TTC549 (cell line): Measurements from ENCODE around the gene CLTCL1.
"Not testable (repeated sequence)": the region's sequence is repeated elsewhere in the genome, so short reads cannot be mapped to it uniquely, and the experiment has no call there.

Experiments
- FAIRE-seq: peaks from 2 replicates; lab custom pipeline; 2012; peaks lifted over from hg19 to GRCh38; lab: Jason Lieb, UNC

The CLTCL1 gene

GRCh38 chr22:19216579-19216978, 74.9 kb downstream of the CLTCL1 start:
- FAIRE-seq, result no peak

GRCh38 chr22:19215360-19215759, 76.2 kb downstream of the CLTCL1 start:
- no peak for FAIRE-seq

GRCh38 chr22:19214078-19214473, 77.4 kb downstream of the CLTCL1 start:
- no peak for FAIRE-seq

GRCh38 chr22:19213442-19214077, 78.0 kb downstream of the CLTCL1 start:
- no peak for FAIRE-seq

GRCh38 chr22:19213001-19213400, 78.5 kb downstream of the CLTCL1 start:
- FAIRE-seq, result no peak

- FAIRE-seq, result no peak
These were observed 79.1 kb downstream of the CLTCL1 start for GRCh38 chr22:19212302-19212870.

GRCh38 chr22:19210188-19210587, 81.3 kb downstream of the CLTCL1 start:
- no peak for FAIRE-seq

- FAIRE-seq, result no peak
These were observed 83.2 kb downstream of the CLTCL1 start for GRCh38 chr22:19208287-19208847.

- FAIRE-seq, result no peak
These were observed 83.6 kb downstream of the CLTCL1 start for GRCh38 chr22:19207884-19208283.

- no peak for FAIRE-seq
These were observed 84.1 kb downstream of the CLTCL1 start for GRCh38 chr22:19207401-19207808.

- no peak for FAIRE-seq
These were observed 85.2 kb downstream of the CLTCL1 start for GRCh38 chr22:19206287-19206686.

- FAIRE-seq, result no peak
These were observed 86.9 kb downstream of the CLTCL1 start for GRCh38 chr22:19204640-19205039.

GRCh38 chr22:19203834-19204233, 87.7 kb downstream of the CLTCL1 start:
- no peak for FAIRE-seq

GRCh38 chr22:19202799-19203186, 88.7 kb downstream of the CLTCL1 start:
- not testable (repeated sequence) for FAIRE-seq

- FAIRE-seq, result no peak
These were observed 89.4 kb downstream of the CLTCL1 start for GRCh38 chr22:19201869-19202798.

GRCh38 chr22:19201130-19201868, 90.2 kb downstream of the CLTCL1 start:
- FAIRE-seq, result no peak

- no peak for FAIRE-seq
These were observed 92.0 kb downstream of the CLTCL1 start for GRCh38 chr22:19199479-19199878.

GRCh38 chr22:19197997-19198865, 93.3 kb downstream of the CLTCL1 start:
- FAIRE-seq, result no peak

GRCh38 chr22:19196841-19197612, 94.5 kb downstream of the CLTCL1 start:
- no peak for FAIRE-seq
